ENCODE measurements around the gene F11R.
"Not testable (repeated sequence)": the region's sequence is repeated elsewhere in the genome, so short reads cannot be mapped to it uniquely, and the experiment has no call there.

Gene F11R

DNA sequence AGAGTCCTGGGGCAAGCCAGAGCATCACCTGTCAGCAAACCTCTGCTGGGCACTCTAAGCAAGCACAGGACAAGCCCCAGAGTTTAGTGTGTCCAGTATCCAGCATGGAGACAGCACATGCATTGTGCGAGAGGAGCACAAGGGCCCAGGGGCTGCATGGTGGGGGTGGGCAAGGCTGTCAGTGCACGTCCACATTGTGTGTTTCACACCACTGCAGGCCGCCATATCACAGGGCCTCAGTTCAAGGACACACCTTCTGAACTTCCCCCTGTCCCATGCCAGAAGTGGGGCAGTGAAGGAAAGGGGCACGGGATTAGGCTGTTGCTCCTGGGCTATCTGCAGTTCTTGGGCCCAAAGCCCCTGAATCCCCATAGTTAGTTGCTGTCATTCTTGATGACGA lies 18.6 kb upstream of the F11R start:
- DNase-seq = no peak

DNA sequence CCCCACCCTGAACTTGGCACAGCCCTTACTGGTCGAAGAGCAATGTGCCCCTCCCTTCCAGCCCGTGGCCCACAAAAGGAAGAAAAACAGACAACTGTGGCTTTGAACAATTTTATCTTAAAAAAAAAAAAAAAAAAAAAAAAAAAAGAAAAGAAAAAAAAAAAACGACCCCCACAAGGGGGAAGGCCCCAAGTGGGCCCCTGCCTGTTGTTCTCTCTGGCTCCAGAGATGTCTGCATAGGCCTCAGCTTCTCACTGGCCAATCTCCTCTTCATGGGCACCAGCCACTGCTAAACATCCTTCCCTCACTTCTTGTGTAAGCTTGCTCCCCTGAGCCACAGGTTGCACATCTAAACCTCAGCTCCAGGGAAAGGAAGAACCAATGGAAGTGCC lies 18.2 kb upstream of the F11R start:
- DNase-seq = no peak

DNA sequence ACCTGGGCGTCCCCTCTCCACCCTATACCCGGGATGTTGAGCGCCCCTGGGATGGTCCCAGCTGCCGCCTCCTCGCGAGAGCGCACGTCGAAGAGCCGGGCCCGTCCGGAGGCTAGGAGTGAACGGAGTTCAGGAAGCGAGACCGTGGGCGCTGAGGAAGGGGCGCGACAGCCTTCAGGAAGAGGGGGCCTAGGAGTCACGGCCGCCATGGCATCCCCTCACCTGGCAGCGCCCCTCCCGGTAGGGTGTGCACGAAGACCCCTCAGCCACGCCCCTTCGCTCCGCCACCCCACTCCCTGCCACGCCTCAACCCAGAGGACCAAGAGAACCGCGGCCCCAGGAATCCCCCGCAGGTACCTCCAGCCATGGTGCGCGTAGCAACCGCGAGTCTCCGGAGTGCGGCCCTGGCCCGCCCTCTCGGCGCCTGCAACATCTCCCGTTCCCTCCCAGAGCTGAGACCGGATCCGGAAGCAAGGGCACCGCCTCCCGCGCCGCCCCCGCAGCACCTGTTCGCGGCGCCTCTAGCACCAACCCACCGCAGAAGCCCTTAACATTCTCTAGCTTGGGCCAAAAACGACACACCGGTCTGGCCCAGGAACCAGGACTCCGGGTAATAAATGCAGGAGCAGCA lies 17.7 kb upstream of the F11R start, which contains the start of gene TSTD1:
TSTD1 (minus strand) TSS at position 442 of the 631 bp plus-strand sequence; CDS start at position 367, 75 bp downstream.
- DNase-seq = no peak

DNA sequence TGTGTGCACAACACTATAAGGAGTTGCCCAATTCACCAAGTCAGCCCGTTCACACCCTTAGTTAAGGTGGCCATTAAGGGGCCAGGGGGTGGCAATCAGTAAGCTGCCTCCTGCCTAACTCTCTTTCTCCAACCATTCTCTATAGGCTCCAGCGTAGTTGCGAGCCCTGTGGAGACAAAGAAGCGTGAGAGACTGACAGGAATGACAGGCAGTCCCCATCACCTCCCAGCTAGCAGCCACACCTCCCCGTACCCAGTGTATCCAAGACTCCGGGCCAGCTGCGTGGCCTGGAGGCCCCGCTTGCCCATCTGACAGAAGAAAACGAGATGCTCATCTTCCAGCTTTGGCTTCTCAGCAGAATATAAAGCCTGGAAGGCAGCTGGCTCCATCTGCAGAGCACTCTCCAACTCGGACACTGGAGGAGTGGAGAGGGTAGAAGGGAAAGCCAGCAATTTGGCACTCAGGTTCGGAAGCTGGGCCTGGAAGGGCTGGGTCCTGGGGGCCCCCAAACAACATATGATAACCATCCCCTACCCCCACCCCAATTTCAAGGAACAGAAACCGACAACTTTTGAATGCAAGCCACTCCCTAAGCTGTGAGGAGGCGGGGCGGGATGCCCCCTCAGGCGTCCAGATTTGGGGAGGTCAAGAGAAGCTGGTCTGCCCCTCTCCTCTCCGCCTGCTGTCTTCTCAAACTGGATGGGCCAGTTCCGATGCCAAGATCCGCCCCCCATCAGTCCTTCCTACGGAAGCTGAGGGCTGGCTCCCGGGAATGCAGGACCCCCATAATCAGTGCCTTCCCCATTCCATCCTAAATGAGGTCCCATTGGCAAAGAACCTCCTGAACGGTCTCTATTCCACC lies 16.9 kb upstream of the F11R start:
- DNase-seq = no peak

DNA sequence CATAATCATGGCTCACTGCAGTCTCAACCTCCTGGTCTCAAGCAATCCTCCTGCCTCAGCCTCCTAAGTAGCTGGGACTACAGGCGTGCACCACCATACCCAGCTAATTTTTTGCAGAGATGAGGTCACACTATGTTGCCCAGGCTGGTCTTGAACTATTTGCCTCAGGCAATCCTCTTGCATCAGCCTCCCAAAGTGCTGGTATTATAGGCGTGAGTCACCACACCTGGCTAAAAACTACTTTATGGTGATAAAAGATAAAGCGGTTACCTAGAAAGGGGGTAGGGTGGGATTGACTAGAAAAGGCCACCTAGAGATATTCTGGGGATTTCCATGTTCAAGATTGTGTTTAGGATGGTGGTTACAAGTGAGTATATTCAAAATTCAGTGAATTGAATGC lies 12.8 kb upstream of the F11R start:
- DNase-seq = no peak

DNA sequence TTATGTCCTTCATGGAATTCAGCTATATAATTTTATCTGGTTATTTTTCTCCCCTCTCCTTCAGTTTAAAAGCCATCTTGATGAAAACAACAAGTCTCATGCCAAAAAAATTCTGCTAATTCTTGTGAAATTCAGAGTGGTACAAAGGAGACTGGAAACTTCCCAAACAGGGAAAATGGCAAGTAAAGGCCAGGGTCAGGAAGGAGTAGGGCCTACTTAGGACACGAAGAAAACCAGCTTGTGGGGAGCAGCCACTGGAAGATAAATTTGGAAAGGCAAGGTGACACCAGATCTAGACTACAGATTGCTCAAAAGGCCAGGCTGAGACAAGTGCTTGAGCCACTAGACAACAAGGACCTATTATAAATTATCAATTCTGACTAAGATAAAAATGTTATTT lies 11.5 kb upstream of the F11R start:
- no peak for DNase-seq

DNA sequence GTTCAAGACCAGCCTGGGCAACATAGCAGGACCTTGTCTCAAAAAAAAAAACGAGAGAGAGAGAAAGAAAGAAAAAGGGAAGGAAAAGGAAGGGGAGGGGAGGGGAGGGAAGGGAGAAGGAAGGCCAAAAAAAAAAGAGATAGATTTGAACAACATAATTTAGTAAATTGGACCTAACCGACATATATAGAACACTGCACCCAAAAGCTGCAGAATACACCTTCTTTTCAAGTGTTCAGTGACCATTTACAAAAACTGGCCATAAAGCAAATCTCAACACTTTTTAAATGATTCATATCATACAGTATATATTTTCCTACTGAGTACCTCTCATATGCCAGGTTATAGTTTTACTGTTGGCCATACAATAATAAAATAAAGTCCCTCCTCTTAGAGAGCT lies 10.9 kb upstream of the F11R start:
- no peak for DNase-seq

DNA sequence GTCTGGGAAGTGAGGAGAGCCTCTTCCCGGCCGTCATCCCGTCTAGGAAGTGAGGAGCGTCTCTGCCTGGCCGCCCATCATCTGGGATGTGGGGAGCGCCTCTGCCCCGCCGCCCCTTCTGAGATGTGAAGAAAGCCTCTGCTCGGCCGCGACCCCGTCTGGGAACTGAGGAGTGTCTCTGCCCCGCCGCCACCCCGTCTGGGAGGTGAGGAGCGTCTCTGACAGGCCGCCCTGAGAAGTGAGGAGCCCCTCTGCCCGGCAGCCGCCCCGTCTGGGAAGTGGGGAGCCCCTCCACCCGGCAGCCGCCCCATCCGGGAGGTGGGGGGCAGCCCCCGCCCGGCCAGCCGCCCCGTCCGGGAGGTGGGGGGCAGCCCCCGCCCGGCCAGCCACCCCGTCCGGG lies 8.5 kb upstream of the F11R start:
- not testable (repeated sequence) for DNase-seq

DNA sequence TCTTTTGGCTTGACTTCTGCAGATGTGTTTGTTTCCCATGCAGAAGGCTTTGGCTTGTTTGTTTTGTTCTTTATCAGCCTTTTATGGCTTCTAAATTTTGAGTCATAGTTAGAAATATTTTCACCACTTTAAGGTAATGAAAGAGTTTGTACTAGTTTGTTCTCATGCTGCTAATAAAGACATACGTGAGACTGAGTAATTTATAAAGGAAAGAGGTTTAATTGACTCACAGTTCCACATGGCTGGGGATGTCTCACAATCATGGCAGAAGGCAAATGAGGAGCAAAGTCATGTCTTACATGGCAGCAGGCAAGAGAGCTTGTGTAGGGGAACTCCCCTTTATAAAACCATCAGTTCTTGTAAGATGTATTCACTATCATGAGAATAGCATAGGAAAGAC lies 6.0 kb upstream of the F11R start:
- DNase-seq = not testable (repeated sequence)

DNA sequence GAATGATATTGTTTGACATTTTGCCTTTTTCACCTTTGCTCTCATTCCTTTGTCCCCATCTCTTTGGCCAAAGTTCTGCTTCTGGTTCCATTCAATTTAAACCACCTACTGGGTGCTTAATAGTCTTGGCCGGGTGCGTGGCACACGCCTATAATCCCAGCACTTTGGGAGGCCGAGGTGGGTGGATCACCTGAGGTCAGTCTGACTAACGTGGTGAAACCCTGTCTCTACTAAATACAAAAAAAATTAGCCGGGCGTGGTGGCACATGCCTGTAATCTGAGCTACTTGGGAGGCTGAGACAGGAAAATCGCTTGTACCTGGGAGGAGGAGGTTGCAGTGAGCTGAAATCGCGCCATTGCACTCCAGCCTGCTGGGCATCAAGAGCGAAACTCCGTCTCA lies 1.5 kb upstream of the F11R start:
- not testable (repeated sequence) for DNase-seq

DNA sequence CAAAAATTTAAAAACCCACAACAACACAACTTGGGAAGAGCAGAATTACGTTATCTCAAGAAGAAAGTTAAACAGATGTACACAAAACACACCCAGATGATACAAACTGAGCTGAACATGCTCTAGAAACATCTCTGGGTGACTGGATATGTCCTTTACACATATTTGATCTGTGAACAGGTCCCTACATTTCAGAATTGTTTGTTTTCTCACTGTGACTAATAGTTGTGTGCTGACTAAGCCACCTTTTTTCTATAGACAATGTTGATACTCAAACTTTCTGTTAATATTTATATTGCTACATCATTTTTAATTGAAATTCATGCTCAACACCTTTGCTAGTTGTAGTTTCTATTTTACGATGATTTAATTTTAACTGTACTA lies 1.0 kb upstream of the F11R start:
- DNase-seq = no peak

DNA sequence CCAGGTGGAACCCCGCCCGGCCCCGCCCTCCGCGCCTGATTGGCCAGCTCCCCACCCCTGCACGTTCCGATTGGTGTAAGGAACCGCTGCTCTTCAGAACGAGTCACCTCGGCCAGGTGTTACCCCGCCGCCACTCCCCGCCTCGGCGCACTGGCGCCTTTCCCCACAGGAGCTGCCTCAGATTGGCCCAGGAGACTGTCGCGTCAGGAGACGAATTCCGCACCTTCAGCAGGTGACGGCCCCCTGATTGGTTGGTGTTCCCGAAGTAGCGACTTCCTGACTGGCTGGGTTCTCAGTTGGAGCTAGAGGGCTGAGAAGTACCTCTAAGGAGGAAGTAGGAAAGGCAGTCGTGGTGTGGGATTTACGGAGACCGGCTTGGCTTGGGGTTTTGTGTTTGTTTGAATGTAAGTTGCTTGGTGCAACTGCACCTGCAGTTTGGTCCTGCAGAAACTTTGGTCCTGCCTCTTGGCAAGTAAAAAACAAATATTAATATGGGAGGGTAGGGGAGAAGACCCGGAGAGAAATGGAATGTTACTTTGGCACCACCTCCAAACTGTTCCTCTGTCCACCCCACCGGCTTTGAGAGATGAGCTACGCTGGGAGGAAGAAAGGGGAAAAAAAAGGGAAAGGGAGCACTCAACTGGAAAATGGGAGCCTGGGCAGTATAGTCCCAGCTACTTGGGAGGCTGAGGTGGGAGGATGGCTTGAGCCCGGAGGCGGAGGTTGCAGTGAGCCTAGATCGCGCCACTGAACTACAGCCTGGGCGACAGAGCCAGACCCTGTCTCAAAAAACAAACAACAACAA lies 415 bp upstream of the F11R start:
- DNase-seq = no peak

DNA sequence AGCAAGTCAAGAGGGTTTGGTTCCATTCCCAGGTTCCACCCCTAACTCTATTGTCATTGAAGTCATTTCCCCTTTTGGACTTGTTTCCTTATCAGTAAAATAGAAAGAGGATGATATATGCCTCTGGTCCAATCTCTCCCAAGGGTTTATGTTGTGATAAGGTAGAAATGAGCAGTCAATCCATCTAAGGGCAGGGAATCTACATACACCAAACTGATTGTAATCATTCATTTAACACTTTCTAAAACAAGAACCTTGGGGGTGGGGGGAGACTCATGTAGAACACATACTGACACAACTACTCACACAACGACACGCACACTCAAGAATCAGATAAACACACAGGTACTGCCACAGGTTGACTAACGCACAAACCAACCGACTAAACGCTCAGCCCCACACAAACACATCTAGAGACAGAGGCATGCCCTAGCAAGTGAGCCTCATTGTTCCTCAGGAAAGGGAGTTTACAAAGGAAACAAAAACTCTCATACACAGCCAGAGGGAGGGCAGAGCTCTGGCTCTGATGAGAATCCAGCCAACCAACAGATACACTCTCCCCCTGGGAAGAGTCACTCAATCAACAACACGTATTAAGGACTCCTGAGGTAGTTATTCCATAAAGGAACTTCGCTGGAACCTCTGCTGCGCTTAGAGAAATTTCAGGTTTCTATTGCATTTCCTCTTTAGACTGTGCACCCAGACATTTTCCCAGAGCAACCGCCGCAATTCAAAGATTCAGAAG lies 1.0 kb downstream of the F11R start:
- DNase-seq = no peak

DNA sequence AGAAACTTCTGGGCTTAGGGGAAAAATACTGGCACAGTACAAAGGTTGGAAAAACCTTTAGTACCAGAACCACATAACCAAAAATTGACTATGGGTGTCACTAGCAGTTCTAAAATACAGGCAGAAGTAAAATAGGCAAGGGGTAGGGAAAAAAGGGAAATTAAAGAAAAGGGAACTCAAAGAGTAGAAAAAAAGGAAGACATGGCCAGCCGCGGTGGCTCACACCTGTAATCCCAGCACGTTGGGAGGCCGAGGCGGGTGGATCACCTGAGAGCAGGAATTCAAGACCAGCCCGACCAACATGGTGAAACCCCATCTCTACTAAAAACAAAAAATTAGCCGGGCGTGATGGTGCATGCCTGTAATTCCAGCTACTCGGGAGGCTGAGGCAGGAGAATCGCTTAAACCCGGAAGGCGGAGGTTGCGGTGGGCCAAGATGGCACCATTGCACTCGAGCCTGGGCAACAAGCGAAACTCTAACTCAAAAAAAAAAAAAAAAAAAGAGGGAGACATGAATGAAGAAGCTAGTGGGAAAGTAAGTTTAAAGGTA lies 1.8 kb downstream of the F11R start:
- DNase-seq = not testable (repeated sequence)

DNA sequence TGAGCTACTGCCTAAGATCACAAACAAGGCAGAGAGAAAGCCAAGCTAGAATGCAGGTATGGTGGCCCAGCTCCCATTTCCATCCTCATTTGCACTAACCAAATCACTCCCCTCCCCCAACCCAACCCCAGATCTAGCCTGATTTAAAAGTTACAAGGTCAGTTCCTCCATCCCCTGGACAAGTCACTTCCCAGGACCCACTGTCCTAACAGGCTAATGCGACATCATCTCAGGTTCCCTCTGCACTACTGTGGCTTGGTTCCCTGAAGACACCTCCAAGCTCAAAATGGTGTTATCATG lies 2.4 kb downstream of the F11R start:
- no peak for DNase-seq

DNA sequence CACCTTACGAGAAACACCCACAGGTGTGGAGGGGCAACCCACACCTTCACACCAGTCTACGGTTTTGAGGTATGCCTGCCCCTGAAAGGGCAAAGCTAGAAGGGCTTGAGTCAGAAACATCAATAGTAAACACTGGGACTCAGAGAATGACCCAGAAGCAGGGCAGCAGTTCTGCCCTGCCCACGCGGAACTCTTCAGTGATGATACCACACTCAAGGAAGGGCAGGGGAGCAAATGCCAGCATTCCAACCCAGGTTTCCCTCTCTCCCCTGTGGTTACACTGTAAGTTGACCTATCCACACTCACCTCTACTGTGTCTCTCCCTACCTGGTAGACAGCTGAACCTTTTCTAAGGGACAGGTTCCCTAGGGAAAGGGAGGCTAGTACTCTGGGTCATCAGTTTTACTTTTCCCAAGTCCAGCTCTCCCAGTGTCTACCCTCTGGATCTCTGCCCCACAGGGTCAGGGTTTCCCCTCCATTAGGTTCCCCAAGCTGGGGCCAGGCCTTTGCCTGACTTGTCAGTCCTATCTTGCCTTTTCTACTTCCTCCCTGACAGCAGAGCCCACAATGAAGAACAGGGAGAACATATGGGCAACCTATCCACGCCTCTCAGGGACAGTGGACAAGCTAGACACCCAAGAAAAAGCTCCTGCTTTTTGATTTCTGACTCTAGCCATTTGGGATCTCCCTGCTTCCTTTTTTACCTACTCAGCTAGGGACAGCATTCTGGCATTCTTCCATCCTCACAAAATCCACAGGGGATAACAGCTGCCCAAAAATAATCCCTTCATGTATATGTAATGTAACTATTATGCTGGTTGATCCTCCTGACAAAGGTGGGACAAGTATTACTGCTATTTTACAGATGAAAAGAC lies 3.0 kb downstream of the F11R start:
- no peak for DNase-seq

DNA sequence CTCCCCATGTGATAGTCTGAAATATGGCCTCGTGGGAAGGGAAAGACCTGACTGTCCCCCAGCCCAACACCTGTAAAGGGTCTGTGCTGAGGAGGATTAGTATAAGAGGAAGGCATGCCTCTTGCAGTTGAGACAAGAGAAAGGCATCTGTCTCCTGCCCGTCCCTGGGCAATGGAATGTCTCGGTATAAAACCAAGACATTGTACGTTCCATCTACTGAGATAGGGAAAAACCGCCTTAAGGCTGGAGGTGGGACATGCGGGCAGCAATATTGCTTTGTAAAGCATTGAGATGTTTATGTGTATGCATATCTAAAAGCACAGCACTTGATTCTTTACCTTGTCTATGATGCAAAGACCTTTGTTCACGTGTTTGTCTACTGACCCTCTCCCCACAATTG lies 3.8 kb downstream of the F11R start:
- not testable (repeated sequence) for DNase-seq

DNA sequence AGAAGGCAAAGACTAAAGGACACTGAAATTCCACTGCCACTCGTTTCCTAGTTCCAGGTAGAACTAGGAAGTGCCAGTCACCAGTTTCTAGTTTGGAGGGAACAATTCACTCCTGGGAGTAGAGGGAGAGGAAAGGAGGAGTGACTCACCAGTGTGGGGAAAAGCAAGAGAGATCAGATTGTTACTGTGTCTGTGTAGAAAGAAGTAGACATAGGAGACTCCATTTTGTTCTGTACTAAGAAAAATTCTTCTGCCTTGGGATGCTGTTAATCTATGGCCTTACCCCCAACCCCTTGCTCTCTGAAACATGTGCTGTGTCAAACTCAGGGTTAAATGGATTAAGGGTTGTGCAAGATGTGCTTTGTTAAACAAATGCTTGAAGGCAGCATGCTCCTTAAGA lies 4.3 kb downstream of the F11R start:
- DNase-seq = not testable (repeated sequence)

DNA sequence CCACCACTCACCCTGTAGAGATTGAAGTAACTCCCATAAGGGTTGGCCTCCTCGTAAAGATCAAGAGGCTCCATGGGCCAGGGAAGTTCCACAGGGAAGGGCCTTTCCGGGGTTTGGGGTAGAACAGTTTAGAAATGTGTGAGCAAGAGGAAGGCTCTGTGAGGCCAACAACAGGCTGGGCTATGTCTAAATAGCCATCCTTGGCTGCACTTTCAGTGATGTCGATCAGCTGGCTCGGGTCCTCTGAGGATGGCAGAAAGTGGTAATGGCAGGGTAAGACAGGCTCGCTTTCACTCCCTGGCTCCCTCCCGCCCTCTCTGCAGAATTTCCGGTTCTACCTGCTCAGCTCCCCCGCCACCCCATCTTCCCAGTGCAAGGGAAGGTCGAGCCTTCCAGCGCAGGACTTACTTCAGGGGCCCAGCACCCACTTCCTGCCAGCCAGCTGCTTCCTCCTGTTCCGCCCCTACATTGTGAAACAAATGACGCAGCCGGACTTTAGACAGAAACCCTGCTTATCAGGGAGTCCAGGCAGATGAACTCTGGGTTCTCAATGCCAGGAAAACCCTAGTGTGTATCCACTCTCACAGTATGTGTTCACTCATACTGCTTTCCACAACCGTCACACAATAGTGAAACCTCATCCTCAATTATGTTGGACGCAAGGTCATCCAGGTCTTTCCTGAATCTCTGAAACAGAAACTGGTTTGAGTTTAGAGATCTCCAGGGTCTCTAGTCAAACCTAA lies 7.3 kb downstream of the F11R start:
- DNase-seq = no peak

DNA sequence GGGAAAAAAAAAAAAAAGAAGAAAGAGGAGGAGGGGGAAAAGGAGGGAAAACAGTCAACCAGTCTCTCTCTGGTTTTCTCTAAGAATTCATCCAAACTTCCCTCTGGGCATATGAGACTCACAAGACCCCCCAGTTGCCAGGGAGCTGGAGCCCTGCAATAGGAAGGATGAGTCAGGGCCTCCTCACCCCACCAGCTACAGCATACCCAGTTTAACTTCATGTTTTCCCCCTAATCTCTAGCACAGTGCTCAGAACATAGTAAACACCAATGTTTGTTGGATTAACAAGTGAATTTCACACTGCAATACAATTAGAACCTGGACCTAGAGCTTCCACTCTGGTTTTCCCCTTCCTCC lies 7.8 kb downstream of the F11R start:
- DNase-seq = no peak

DNA sequence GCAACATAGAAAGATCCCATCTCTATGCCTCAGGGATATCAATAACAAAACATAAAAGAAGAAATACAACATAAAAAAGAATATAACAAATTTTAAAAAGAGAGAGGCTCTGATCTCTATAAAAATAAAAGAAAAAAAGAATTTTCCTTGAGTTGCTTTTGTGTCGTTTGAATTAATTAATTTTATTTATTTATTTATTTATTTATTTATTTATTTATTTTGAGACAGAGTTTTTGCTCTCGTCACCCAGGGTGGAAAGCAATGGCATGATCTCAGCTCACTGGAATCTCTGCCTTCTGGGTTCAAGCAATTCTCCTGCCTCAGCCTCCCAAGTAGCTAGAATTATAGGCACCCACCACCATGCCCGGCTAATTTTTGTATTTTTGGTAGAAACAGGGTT lies 8.5 kb downstream of the F11R start:
- no peak for DNase-seq

All from T1000 (cell line).